K562 (cell line): ENCODE results near the gene CARD11. TPM values are rescaled to one million over a fixed set of nuclear protein-coding genes. Genes with fewer than 3 reads are reported as not detected.

Experiments used
- CBFA2T3 ChIP-seq: fragments of 450-650 bp; IDR thresholded peaks from 2 replicates; pipeline ENCODE4 v1.6.1; 2017
- DNMT1 ChIP-seq: fragments of 450-650 bp; IDR thresholded peaks from 2 replicates; pipeline ENCODE4 v1.6.1; 2016; ENCODE audit warnings: antibody characterized with exemption, mild to moderate bottlenecking
- EWSR1 ChIP-seq: fragments of 450-650 bp; IDR thresholded peaks from 2 replicates; pipeline ENCODE4 v1.6.1; 2018; ENCODE audit warnings: borderline replicate concordance, mild to moderate bottlenecking, low read depth, moderate library complexity; ENCODE audit not compliant: partially characterized antibody
- GTF2E2 ChIP-seq: fragments of 200-800 bp; sonication (Bioruptor generic); IDR thresholded peaks from 2 replicates; pipeline ENCODE4 v1.6.1; 2016; ENCODE audit warnings: missing genetic modification characterization, missing compliant biosample characterization
- JUND ChIP-seq, 2 experiments: IDR thresholded peaks; 2 replicates in 1 of 2; 3 replicates in 1 of 2; pipeline ENCODE4 v1.6.1; 2011; ENCODE audit warnings: borderline replicate concordance in 2 of 2, low read depth in 2 of 2, low read length in 2 of 2, improper control_type of control experiment in 1 of 2, missing biosample characterization in 1 of 2, missing genetic modification characterization in 1 of 2, missing genetic modification reagents in 1 of 2
- KDM1A ChIP-seq, 2 experiments: fragments of 450-650 bp; IDR thresholded peaks; 2 replicates each; pipeline ENCODE4 v1.6.1; 2016; ENCODE audit warnings: mild to moderate bottlenecking in 2 of 2
- MTA2 ChIP-seq: fragments of 450-650 bp; IDR thresholded peaks from 2 replicates; pipeline ENCODE4 v1.6.1; 2016; ENCODE audit warnings: low read depth
- MTA3 ChIP-seq: fragments of 450-650 bp; formaldehyde crosslinking; IDR thresholded peaks from 2 replicates; pipeline ENCODE4 v1.6.1; 2017; ENCODE audit warnings: mild to moderate bottlenecking, borderline replicate concordance
- NCOA1 ChIP-seq: fragments of 450-650 bp; IDR thresholded peaks from 2 replicates; pipeline ENCODE4 v1.6.1; 2016; ENCODE audit warnings: low read depth
- NFIC ChIP-seq: fragments of 450-650 bp; IDR thresholded peaks from 2 replicates; pipeline ENCODE4 v1.6.1; 2017; ENCODE audit warnings: mild to moderate bottlenecking, inconsistent platforms
- PML ChIP-seq: IDR thresholded peaks from 2 replicates; pipeline ENCODE4 v1.6.1; 2012; ENCODE audit warnings: low read length, inconsistent platforms
- SRF ChIP-seq, 2 experiments: fragments of 250-450, 450-650 bp in 1 of 2; sonication (Bioruptor Pico) in 1 of 2; sonication (generic) in 1 of 2; formaldehyde crosslinking; IDR thresholded peaks; 2 replicates each; pipeline versions ENCODE4 v1.5.0 to v1.5.1; 2020 to 2022; ENCODE audit warnings: mild to moderate bottlenecking in 1 of 2, missing genetic modification reagents in 1 of 2
- ZC3H8 ChIP-seq: fragments of 450-650 bp; IDR thresholded peaks from 2 replicates; pipeline ENCODE4 v1.6.1; 2017
- ZNF354B ChIP-seq: fragments of 250-450 bp; sonication (Bioruptor Pico); IDR thresholded peaks from 2 replicates; pipeline ENCODE4 v1.4.0; 2020
- polyA plus RNA-seq, 8 experiments: library from polyadenylated mRNA; depleted of rRNA in 4 of 8; stranded (reverse) in 5 of 8; unstranded in 3 of 8; fragments of >200 nt; fragmentation: Nextera tagmentation in 2 of 8; fragmentation: Illumina TruSeq in 1 of 8; extraction: Ambion mirVana in 2 of 8; extraction: Trizol in 1 of 8; gene quantifications; 2 replicates each; pipeline versions ENCODE4 v1.2.1 to v1.2.3, GENCODE V29; 2011 to 2014; ENCODE audit warnings: inconsistent platforms in 1 of 8, missing spikeins in 1 of 8
- total RNA-seq, 7 experiments: library from RNA; depleted of rRNA in 6 of 7; stranded (reverse); fragments of >200 nt in 6 of 7; fragmentation: Illumina TruSeq in 2 of 7; extraction: Trizol in 2 of 7; gene quantifications; 2 replicates each; pipeline versions ENCODE4 v1.2.1 to v1.2.3, GENCODE V29; 2011 to 2021; ENCODE audit warnings: low replicate concordance in 1 of 7
- TF ChIP-seq, protein P1 (sequence below): fragments of 250-450 bp; sonication (Bioruptor Pico); IDR thresholded peaks from 2 replicates; pipeline ENCODE4 v1.4.0; 2020; ENCODE audit warnings: mild to moderate bottlenecking, moderate library complexity
- TF ChIP-seq, protein P2 (sequence below), 2 experiments: fragments of 450-650 bp; formaldehyde crosslinking in 1 of 2; IDR thresholded peaks; 2 replicates each; pipeline versions ENCODE4 v1.4.0 to v1.6.1; 2014 to 2020; ENCODE audit warnings: mild to moderate bottlenecking in 2 of 2, borderline replicate concordance in 1 of 2, low read depth in 1 of 2

The CARD11 gene
- total and polyA plus RNA-seq, 9 of the 15 experiments (the other 6 are each of a cell fraction or from before 2014, with no cell fraction given) = 0.07 to 12.8 (median 5.7) TPM

DNA sequence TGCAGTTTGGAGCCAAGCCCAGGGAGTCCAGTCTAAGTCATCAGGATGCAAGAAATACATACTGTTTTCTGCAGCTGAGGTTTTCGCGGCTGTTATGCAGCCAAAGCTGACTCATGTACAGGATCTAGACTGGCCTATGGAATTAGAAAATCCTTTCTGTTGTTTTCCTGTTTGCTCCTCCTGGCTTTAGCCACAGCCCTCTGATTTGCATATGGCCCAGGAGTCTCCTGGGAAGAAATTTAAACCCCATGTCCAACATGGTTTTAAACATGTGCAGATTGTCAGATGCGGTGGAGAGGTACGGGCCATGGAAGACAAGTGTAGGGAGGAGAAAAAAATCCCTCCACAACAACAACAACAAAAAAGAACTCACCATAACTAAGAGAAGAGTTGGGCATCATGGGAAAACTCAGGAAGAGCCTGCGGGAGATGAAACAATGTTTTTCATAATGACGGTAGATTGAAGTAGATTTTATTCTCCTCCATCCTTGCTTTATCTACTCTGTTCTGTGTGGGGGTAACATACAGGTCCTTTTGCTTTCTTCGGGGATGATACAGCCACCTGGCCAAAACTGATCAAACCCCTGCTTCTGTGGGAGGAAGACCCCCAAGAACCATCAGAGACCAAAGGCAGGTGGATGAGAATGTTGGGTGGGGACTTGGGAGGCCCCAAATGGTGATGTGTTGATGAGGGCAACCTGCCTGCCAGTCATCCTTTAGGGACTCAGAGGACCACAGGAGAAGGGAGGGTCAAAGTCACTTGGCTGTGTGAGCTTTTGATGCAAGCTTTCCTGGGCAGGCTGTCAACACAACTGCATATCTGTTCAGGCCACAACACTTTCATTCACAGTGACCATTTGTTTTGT lies 169.7 kb downstream of the CARD11 start (continued):
- peak; percentile 70 for TF ChIP-seq EWSR1
- TF ChIP-seq GTF2E2 = peak; percentile 85; the same call in 1 of the 2 replicates
- peak; percentile 95; the same call in 1 of the 2 replicates for TF ChIP-seq ZC3H8
- peak; percentile 89; the same call in 1 of the 2 replicates for TF ChIP-seq MTA3
- TF ChIP-seq DNMT1 = no peak
- TF ChIP-seq JUND (IDR thresholded peaks at IDR 0.05; ENCODE audit: borderline replicate concordance, low read depth, low read length) = no peak
- no peak for TF ChIP-seq JUND (tag; IDR thresholded peaks at IDR 0.05; ENCODE audit: borderline replicate concordance, low read depth, low read length)
- no peak for TF ChIP-seq MTA2
- TF ChIP-seq, protein P1, sequence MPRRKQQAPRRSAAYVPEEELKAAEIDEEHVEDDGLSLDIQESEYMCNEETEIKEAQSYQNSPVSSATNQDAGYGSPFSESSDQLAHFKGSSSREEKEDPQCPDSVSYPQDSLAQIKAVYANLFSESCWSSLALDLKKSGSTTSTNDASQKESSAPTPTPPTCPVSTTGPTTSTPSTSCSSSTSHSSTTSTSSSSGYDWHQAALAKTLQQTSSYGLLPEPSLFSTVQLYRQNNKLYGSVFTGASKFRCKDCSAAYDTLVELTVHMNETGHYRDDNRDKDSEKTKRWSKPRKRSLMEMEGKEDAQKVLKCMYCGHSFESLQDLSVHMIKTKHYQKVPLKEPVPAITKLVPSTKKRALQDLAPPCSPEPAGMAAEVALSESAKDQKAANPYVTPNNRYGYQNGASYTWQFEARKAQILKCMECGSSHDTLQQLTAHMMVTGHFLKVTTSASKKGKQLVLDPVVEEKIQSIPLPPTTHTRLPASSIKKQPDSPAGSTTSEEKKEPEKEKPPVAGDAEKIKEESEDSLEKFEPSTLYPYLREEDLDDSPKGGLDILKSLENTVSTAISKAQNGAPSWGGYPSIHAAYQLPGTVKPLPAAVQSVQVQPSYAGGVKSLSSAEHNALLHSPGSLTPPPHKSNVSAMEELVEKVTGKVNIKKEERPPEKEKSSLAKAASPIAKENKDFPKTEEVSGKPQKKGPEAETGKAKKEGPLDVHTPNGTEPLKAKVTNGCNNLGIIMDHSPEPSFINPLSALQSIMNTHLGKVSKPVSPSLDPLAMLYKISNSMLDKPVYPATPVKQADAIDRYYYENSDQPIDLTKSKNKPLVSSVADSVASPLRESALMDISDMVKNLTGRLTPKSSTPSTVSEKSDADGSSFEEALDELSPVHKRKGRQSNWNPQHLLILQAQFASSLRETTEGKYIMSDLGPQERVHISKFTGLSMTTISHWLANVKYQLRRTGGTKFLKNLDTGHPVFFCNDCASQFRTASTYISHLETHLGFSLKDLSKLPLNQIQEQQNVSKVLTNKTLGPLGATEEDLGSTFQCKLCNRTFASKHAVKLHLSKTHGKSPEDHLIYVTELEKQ = no peak
- TF ChIP-seq NCOA1 = no peak
- TF ChIP-seq NFIC = peak; percentile 50
- peak; percentile 95 for TF ChIP-seq PML
- TF ChIP-seq KDM1A (IDR thresholded peaks at IDR 0.05) = peak; percentile 64 to 79; a peak in 2 of 4 replicates
- TF ChIP-seq, protein P2, sequence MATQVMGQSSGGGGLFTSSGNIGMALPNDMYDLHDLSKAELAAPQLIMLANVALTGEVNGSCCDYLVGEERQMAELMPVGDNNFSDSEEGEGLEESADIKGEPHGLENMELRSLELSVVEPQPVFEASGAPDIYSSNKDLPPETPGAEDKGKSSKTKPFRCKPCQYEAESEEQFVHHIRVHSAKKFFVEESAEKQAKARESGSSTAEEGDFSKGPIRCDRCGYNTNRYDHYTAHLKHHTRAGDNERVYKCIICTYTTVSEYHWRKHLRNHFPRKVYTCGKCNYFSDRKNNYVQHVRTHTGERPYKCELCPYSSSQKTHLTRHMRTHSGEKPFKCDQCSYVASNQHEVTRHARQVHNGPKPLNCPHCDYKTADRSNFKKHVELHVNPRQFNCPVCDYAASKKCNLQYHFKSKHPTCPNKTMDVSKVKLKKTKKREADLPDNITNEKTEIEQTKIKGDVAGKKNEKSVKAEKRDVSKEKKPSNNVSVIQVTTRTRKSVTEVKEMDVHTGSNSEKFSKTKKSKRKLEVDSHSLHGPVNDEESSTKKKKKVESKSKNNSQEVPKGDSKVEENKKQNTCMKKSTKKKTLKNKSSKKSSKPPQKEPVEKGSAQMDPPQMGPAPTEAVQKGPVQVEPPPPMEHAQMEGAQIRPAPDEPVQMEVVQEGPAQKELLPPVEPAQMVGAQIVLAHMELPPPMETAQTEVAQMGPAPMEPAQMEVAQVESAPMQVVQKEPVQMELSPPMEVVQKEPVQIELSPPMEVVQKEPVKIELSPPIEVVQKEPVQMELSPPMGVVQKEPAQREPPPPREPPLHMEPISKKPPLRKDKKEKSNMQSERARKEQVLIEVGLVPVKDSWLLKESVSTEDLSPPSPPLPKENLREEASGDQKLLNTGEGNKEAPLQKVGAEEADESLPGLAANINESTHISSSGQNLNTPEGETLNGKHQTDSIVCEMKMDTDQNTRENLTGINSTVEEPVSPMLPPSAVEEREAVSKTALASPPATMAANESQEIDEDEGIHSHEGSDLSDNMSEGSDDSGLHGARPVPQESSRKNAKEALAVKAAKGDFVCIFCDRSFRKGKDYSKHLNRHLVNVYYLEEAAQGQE (IDR thresholded peaks at IDR 0.05; ENCODE audit: borderline replicate concordance) = no peak
- TF ChIP-seq, protein P2 (CRISPR knock-in tag; IDR thresholded peaks at IDR 0.05; ENCODE audit: low read depth) = no peak
- 0 out of 2 replicates have a peak, but pooled peaks have one; percentile 26 for TF ChIP-seq CBFA2T3
- TF ChIP-seq SRF (CRISPR knock-in tag; IDR thresholded peaks at IDR 0.05) = peak in 1 of 2 experiments; percentile 11; a peak in 1 of 4 replicates
- TF ChIP-seq ZNF354B = no peak
